ENCODE measurements around the gene SMARCA2. TPM values are rescaled to one million over a fixed set of nuclear protein-coding genes. Genes with fewer than 3 reads are reported as not detected.

Gene SMARCA2
- total RNA-seq, 1 donor from 2014 or later: 131 TPM

GRCh38 chr9:2132484-2133082 lies 117.4 kb downstream of the SMARCA2 start:
- H3K36me3 Mint-ChIP-seq: peaks cover 34% of the 10 kb centered on the region
- peaks cover 19% of the 10 kb centered on the region for H3K4me1 Mint-ChIP-seq (ENCODE audit: unreplicated experiment)
- TF ChIP-seq, protein P1, sequence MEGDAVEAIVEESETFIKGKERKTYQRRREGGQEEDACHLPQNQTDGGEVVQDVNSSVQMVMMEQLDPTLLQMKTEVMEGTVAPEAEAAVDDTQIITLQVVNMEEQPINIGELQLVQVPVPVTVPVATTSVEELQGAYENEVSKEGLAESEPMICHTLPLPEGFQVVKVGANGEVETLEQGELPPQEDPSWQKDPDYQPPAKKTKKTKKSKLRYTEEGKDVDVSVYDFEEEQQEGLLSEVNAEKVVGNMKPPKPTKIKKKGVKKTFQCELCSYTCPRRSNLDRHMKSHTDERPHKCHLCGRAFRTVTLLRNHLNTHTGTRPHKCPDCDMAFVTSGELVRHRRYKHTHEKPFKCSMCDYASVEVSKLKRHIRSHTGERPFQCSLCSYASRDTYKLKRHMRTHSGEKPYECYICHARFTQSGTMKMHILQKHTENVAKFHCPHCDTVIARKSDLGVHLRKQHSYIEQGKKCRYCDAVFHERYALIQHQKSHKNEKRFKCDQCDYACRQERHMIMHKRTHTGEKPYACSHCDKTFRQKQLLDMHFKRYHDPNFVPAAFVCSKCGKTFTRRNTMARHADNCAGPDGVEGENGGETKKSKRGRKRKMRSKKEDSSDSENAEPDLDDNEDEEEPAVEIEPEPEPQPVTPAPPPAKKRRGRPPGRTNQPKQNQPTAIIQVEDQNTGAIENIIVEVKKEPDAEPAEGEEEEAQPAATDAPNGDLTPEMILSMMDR (conservative IDR thresholded peaks at IDR 0.05): peak; percentile 88
- H3K9me3 Mint-ChIP-seq: no peaks in the 10 kb centered on the region
- H3K4me3 Mint-ChIP-seq: no peak overlapping the region
- no peaks in the 10 kb centered on the region for H3K27me3 Mint-ChIP-seq
- peak overlapping the region; percentile 31 for H3K27ac Mint-ChIP-seq
- DNase-seq (ENCODE audit: extremely low spot score, unreplicated experiment): no peak

DNA sequence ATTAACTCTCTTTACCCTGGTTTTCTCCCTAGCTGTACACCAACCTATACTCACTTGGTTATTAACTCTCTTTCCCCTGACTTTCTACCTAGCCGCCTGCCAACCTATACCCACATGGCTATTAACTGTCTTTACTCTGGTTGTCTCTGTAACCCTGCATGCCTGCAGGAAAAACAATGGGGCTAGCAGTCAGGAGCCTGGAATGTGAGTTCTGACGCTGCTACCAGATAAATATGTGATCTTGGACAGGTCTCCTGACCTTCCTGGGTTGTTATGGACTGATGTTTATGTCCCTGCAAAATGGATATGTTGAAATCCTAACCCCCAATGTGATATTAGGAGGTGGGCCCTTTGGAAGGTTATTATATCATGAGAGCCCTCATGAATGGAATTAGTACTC lies 119.2 kb downstream of the SMARCA2 start:
- DNase-seq (ENCODE audit: extremely low spot score, unreplicated experiment): no peak
- Mint-ChIP-seq H3K4me1 (ENCODE audit: unreplicated experiment) (peaks cover 10% of the 10 kb centered on the region), H3K27ac (no peak overlapping the region), H3K36me3 (peaks cover 36% of the 10 kb centered on the region), H3K4me3 (peak overlapping the region; percentile 30), H3K9me3 (peaks cover 5% of the 10 kb centered on the region), H3K27me3 (no peaks in the 10 kb centered on the region)
- TF ChIP-seq, protein P1 (conservative IDR thresholded peaks at IDR 0.05): no peak

- TF ChIP-seq, protein P1 (conservative IDR thresholded peaks at IDR 0.05): no peak
- Mint-ChIP-seq H3K36me3 (peaks cover 38% of the 10 kb centered on the region), H3K4me3 (no peak overlapping the region), H3K27ac (no peak overlapping the region), H3K4me1 (ENCODE audit: unreplicated experiment) (peaks cover 17% of the 10 kb centered on the region), H3K27me3 (no peaks in the 10 kb centered on the region), H3K9me3 (peaks cover 5% of the 10 kb centered on the region)
- DNase-seq (ENCODE audit: extremely low spot score, unreplicated experiment): no peak
Observed at GRCh38 chr9:2138646-2139045, 123.5 kb downstream of the SMARCA2 start.

DNA sequence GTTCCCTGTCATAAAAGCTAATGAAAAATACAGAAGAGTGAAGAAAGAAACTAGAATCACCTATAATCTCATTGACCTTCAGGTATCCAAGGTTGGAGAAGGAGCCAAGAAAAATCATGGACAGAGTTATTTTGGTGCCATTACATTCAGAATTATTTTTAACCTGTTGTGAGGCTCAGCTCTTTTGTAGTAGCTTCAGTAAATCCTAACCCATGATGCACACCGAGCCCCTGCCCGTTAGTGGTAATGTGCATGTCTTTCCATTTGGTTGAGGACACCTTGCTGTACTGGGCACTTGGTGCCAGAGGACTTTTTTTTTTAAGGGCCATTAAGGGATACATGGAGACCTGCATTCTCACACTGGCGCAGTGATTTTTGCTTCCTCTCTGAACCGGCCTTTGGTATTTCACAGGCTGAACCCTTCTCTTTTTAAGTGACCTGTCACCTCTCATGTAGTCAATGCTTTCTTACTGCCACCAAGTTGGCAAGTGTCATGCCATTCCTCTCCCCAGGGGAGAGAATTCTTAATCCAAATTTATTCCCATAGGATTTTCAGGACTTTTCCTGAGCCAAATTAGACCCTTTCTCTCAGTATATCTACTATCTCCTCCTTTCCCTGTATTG lies 125.6 kb downstream of the SMARCA2 start:
- Mint-ChIP-seq H3K4me1 (ENCODE audit: unreplicated experiment) (peaks cover 24% of the 10 kb centered on the region), H3K27me3 (no peaks in the 10 kb centered on the region), H3K36me3 (peaks cover 26% of the 10 kb centered on the region), H3K9me3 (peaks cover 5% of the 10 kb centered on the region), H3K4me3 (no peak overlapping the region), H3K27ac (no peak overlapping the region)
- TF ChIP-seq, protein P1 (conservative IDR thresholded peaks at IDR 0.05): no peak
- no peak for DNase-seq (ENCODE audit: extremely low spot score, unreplicated experiment)

DNA sequence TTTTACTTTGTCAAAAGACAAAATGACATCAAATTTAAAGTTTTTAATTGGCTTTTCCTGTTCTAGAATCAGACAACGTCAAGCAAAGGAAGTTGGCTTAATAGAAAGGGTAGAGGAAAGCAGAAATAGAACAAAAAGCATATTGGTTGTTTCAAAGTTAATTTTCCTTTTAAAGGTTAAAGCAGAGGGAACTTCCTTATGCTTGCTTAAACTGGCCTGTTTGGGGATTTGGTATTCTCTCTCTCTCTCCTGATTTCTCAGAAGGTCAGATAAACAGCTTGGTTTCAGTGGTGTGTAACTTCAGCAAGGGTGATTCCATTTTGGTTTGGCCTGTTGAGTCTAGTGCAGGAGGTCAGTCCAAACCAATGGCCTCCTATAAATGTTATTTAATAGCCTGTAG lies 127.1 kb downstream of the SMARCA2 start:
- Mint-ChIP-seq H3K4me3 (no peak overlapping the region), H3K27me3 (no peaks in the 10 kb centered on the region), H3K9me3 (peaks cover 5% of the 10 kb centered on the region), H3K4me1 (ENCODE audit: unreplicated experiment) (peaks cover 34% of the 10 kb centered on the region), H3K36me3 (peaks cover 27% of the 10 kb centered on the region), H3K27ac (no peak overlapping the region)
- no peak for DNase-seq (ENCODE audit: extremely low spot score, unreplicated experiment)
- TF ChIP-seq, protein P1 (conservative IDR thresholded peaks at IDR 0.05): no peak
